Pancreas (tissue), 10 donors: ENCODE results near the gene CCDC12. TPM values are rescaled to one million over a fixed set of nuclear protein-coding genes. Genes with fewer than 3 reads are reported as not detected.

ENCODE experiments used
- ATAC-seq, 4 donors: fragments of 200-7000 bp; cut with Tn5 transposase; one replicate each; pipeline versions ENCODE4 v1.8.0 to v1.9.1; 2020; ENCODE audit warnings: mild to moderate bottlenecking in 4 of 4, moderate library complexity in 4 of 4
- DNase-seq, 6 donors: peaks; one replicate each; pipeline ENCODE4 v3.0.0-alpha.2; 2020
- FAIRE-seq: peaks from 2 replicates; lab custom pipeline; 2012; peaks lifted over from hg19 to GRCh38; lab: Jason Lieb, UNC
- H3K27ac ChIP-seq, 4 donors: fragments of 200-600 bp; sonication (generic); 1 replicate in 3 of 4; 2 replicates in 1 of 4; pipeline versions ENCODE4 v1.5.0 to v1.8.0; 2020
- H3K27me3 ChIP-seq, 4 donors: fragments of 200-600 bp; one replicate each; pipeline ENCODE4 v1.8.0; 2021
- H3K36me3 ChIP-seq, 3 donors: fragments of 200-600 bp; sonication (generic) in 1 of 3; one replicate each; pipeline versions ENCODE4 v1.5.0 to v1.8.0; 2020 to 2021
- H3K4me1 ChIP-seq, 3 donors: fragments of 200-600 bp; one replicate each; pipeline ENCODE4 v1.8.0; 2021
- H3K4me3 ChIP-seq, 4 donors: fragments of 200-600 bp; sonication (generic) in 2 of 4; one replicate each; pipeline versions ENCODE4 v1.5.0 to v1.8.0; 2020 to 2021
- H3K9me3 ChIP-seq, 4 donors: fragments of 200-600 bp; one replicate each; pipeline ENCODE4 v1.8.0; 2021
- CTCF ChIP-seq, 4 donors: fragments of 200-600 bp; sonication (generic) in 3 of 4; IDR thresholded peaks; one replicate each; pipeline versions ENCODE4 v1.5.0 to v1.8.0; 2021; ENCODE audit warnings: antibody characterized with exemption in 4 of 4
- WGBS, 2 donors: extraction: QIAGEN DNeasy Blood & Tissue Kit; methylation state at CpG; one replicate each; pipeline ENCODE4 v1.1.7; 2013; 5-methylcytosine and 5-hydroxymethylcytosine counted together
- intact Hi-C, 3 donors: fragments of 100-400 bp; cut with DNase I; formaldehyde crosslinking; loops; one replicate each; pipeline versions ENCODE4 v1.11.1 to v1.14.2; 2022
- polyA plus RNA-seq, 2 donors: library from polyadenylated mRNA; stranded (reverse); fragments of 200-250 nt; gene quantifications; one replicate each; pipeline ENCODE4 v1.2.3, GENCODE V29; 2013
- total RNA-seq, 6 donors: library from RNA; stranded (reverse); fragmentation: NEBNext Ultra II Directional in 4 of 6; extraction: Animal tissue kit (Norgen Biotek cat#: 25700) in 4 of 6; gene quantifications; one replicate each; pipeline versions ENCODE4 v1.2.1 to v1.2.4, GENCODE V29; 2021 to 2023
- donor health status: healthy with polysubstance abuse.
- donor health status: DM: no; HTN: no; CAD: no; lungs with moderate emphysema.
- donor health status: DM: no; HTN: no; CAD: no.
- donor health status: control.
- donor health status: control.
- donor health status: Bipolar disorder and iron deficiency.
- donor health status: DM: yes; HTN: yes; CAD: no.
- donor health status: DM: no; HTN: no; CAD: no.
- donor health status: DM: no; HTN: no; CAD: no.
- donor health status: DM: yes; HTN: yes; CAD: no.

The CCDC12 gene
- total and polyA plus RNA-seq, 8 donors = 20.7 to 82.8 (median 24.9) TPM

- FAIRE-seq = no peak
- Histone ChIP-seq H3K4me1 (peaks cover 18 to 27% (median 21%) of the 10 kb centered on the region in 3 donors), H3K4me3 (no peak overlapping the region), H3K9me3 (no peaks in the 10 kb centered on the region), H3K36me3 (peaks cover 0 to 43% (median 31%) of the 10 kb centered on the region in 3 donors), H3K27me3 (no peaks in the 10 kb centered on the region), H3K27ac (no peak overlapping the region)
- TF ChIP-seq CTCF (IDR thresholded peaks at IDR 0.05) = no peak
- 42 to 44% methylated on average over 5 of the region's 5 CpGs for WGBS, 2 donors
- intact Hi-C loops = loop anchor here in 1 of 3 donors (5.0 to 10.0 kb wide), 2 partner anchors 72 to 399 kb away; no protein-coding TSS in a partner anchor
- no peak for ATAC-seq
- DNase-seq = peak in 3 of 6 donors; percentile 35 to 47 (median 45)
These were observed 51.0 kb downstream of the CCDC12 start for GRCh38 chr3:46925585-46925934.

GRCh38 chr3:46924921-46925584 lies 51.5 kb downstream of the CCDC12 start:
- H3K27ac ChIP-seq = no peak overlapping the region
- TF ChIP-seq CTCF (IDR thresholded peaks at IDR 0.05) = no peak
- peaks cover 13 to 22% (median 16%) of the 10 kb centered on the region in 3 donors for H3K4me1 ChIP-seq
- ATAC-seq (no peak), FAIRE-seq (no peak), DNase-seq (peak in 2 of 6 donors; percentile 43 to 50)
- intact Hi-C loops = loop anchor here in 2 of 3 donors (5.0 to 10.0 kb wide), 2 partner anchors 72 to 400 kb away; no protein-coding TSS in a partner anchor
- H3K9me3 ChIP-seq = no peaks in the 10 kb centered on the region
- H3K27me3 ChIP-seq = no peaks in the 10 kb centered on the region
- peaks cover 0 to 48% (median 32%) of the 10 kb centered on the region in 3 donors for H3K36me3 ChIP-seq
- WGBS, 2 donors = 83 to 86% methylated on average over 10 of the region's 10 CpGs
- H3K4me3 ChIP-seq = no peak overlapping the region

DNA sequence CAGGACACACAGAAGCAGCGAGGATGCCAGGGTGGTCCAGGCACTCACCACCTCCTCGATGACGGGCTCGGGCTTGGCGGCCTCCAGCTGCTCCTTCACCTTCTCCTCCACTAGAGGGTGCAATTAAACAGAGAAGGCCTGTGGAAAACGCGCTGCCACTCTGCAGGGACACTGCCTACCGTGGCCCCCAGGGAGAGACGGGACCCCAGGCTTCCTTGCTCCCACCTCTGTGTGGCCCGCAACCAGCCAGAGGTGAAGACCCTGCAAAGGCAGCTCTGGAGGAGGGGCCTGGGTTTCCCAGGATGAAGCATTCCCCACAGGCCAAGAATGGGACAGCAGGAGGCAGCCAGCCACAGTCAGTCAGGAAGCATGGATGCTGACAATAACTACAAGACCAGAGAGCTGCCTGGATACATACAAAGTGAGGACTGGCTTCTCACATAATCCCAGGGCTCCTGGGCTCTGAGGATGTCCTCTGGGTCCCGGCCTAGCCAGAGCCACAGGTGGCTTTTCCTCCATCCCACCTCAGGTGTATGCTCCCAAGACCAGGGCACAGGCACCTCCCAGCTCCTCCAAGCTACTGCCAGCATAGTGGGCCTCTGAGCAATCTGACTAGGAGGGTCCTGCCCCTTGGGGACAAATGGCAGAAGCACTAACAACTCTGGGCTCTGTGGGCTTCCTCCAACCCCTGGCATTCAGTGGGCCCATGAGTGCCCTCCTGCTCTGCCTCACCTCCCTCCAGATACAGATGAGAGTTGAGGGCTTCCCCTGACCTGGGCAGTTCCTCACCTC lies 52.8 kb downstream of the CCDC12 start:
- Histone ChIP-seq H3K4me1 (peaks cover 1 to 9% (median 3%) of the 10 kb centered on the region in 3 donors), H3K27me3 (no peaks in the 10 kb centered on the region), H3K4me3 (no peak overlapping the region), H3K9me3 (no peaks in the 10 kb centered on the region), H3K27ac (no peak overlapping the region), H3K36me3 (peaks cover 0 to 60% (median 32%) of the 10 kb centered on the region in 3 donors)
- DNase-seq (peak in 4 of 6 donors; percentile 52 to 77 (median 64)), FAIRE-seq (no peak), ATAC-seq (peak; percentile 56 to 79 (median 74))
- WGBS, 2 donors = 37 to 44% methylated on average over 11 of the region's 11 CpGs
- TF ChIP-seq CTCF (IDR thresholded peaks at IDR 0.05) = peak; percentile 56 to 68 (median 60)
- intact Hi-C loops = loop anchor here in 2 of 3 donors (5.0 to 10.0 kb wide), 2 partner anchors 74 to 401 kb away; no protein-coding TSS in a partner anchor

DNA sequence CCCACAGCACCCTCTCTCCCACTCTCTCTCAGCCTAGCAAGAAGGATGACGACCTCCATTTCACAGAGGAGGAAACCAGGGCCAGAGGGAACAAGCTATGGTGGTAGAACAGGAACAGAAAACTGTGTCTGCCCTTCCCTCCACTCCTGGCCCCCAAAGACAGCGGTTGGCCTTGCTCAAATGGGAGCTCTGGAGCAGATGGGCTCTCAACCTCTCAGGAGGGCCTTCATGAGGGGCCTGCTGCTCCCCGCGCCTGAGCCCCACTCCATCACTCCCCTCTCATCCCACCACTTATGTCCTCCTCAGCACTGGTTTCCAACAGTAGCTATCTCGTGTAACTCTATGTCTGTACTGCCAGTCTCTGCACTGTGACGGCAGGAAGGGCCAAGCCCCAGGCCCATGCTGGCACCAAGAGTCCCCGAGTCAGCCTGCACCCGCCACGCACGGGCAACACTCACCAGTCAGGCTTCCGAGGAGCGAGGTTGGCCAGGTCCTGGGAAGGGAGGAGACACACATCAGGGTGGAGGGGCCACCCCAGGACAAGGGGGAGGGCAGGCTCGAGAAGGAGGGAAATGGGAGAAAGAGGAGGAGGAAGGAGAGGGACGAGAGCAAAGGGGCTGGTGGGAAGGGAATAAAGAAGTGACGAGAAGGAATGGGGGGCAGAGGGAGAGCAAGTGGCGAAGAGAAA lies 53.5 kb downstream of the CCDC12 start:
- no peak overlapping the region for H3K27ac ChIP-seq
- no peak for TF ChIP-seq CTCF (IDR thresholded peaks at IDR 0.05)
- no peaks in the 10 kb centered on the region for H3K27me3 ChIP-seq
- FAIRE-seq (no peak), DNase-seq (peak in 2 of 6 donors; percentile 46 to 65), ATAC-seq (no peak)
- 85% methylated on average over 16 of the region's 16 CpGs for WGBS, 2 donors
- H3K4me1 ChIP-seq = peaks cover 0 to 4% (median 0%) of the 10 kb centered on the region in 3 donors
- H3K36me3 ChIP-seq = peaks cover 0 to 63% (median 32%) of the 10 kb centered on the region in 3 donors
- no peaks in the 10 kb centered on the region for H3K9me3 ChIP-seq
- H3K4me3 ChIP-seq = no peak overlapping the region
- intact Hi-C loops = loop anchor here in 2 of 3 donors (5.0 to 10.0 kb wide), 2 partner anchors 74 to 402 kb away; no protein-coding TSS in a partner anchor
